ENCODE data around the gene STK11IP. TPM values are rescaled to one million over a fixed set of nuclear protein-coding genes. Genes with fewer than 3 reads are reported as not detected.

Gene STK11IP
- total and polyA plus RNA-seq, 2 of the 13 experiments (the other 11 are each of a cell fraction or from before 2014, with no cell fraction given), result 12.8 to 24.0 TPM

GRCh38 chr2:219570194-219570923 lies 27.3 kb upstream of the STK11IP start (continued):
- TF ChIP-seq ARID5B (CRISPR knock-in tag; IDR thresholded peaks at IDR 0.05) (peak; percentile 22; the same call in 1 of the 2 replicates), RAD21 (CRISPR knock-in tag; IDR thresholded peaks at IDR 0.05) (0 out of 2 replicates have a peak, but pooled peaks have one; percentile 19), TRAFD1 (CRISPR knock-in tag; IDR thresholded peaks at IDR 0.05; ENCODE audit: borderline replicate concordance) (no peak), HNF4G (IDR thresholded peaks at IDR 0.05; ENCODE audit: borderline replicate concordance, low read depth, low read length) (no peak), HNF4G (CRISPR knock-in tag; IDR thresholded peaks at IDR 0.05; ENCODE audit: borderline replicate concordance, low read depth) (peak; percentile 73), ZBTB33 (CRISPR knock-in tag; IDR thresholded peaks at IDR 0.05) (peak; percentile 94), AGO2 (optimal IDR thresholded peaks at IDR 0.05; ENCODE audit: low read depth, low read length) (peak; percentile 87), YY1 (IDR thresholded peaks at IDR 0.05; ENCODE audit: insufficient read depth, insufficient replicate concordance, low read depth, low read length) (no peak), ZSCAN21 (CRISPR knock-in tag; IDR thresholded peaks at IDR 0.05; ENCODE audit: borderline replicate concordance) (peak; percentile 87), BHLHE40 (IDR thresholded peaks at IDR 0.05; ENCODE audit: low read length) (no peak), ZNF564 (CRISPR knock-in tag; IDR thresholded peaks at IDR 0.05) (no peak), FOSL1 (CRISPR knock-in tag; IDR thresholded peaks at IDR 0.05; ENCODE audit: borderline replicate concordance) (no peak), MBD4 (IDR thresholded peaks at IDR 0.05; ENCODE audit: borderline replicate concordance, low read length) (no peak), E2F2 (CRISPR knock-in tag; IDR thresholded peaks at IDR 0.05; ENCODE audit: borderline replicate concordance) (no peak), THAP8 (CRISPR knock-in tag; IDR thresholded peaks at IDR 0.05; ENCODE audit: borderline replicate concordance) (no peak), ZFP1 (CRISPR knock-in tag; IDR thresholded peaks at IDR 0.05) (no peak), ATF3 (CRISPR knock-in tag; IDR thresholded peaks at IDR 0.05) (no peak), MAFK (conservative IDR thresholded peaks at IDR 0.05 in 1 of 2, IDR thresholded peaks at IDR 0.05 in 1 of 2; ENCODE audit: low read length in 2 of 2) (no peak), ZNF670 (CRISPR knock-in tag; IDR thresholded peaks at IDR 0.05; ENCODE audit: borderline replicate concordance) (peak; percentile 64; the same call in 1 of the 2 replicates)

Data from HepG2 (cell line).